ENCODE measurements around the gene OBP2B.

DNA sequence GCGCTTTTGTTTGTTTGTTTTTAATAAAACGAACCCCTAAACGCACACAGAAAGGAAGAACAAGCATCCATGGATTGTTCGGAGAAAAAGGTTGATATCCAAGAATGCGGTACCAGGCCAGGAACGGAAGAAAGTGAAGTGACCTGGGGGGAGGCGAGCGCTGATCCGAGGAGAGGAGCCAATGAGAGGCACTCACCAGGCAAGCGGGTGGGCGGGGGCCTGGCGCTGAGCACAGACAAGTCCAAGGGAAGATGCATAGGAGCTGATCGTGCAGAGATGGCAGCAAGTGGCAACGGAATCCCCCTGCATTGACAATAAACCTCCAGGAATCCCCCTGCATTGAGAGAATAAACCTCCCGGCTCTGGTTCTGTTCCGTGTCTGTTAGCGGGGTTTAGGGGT, 8.4 kb downstream of the OBP2B start:
- TF ChIP-seq POLR2AphosphoS5 (IDR thresholded peaks at IDR 0.05; ENCODE audit: borderline replicate concordance, low read depth, low read length), result no peak
- TF ChIP-seq EZH2 (IDR thresholded peaks at IDR 0.05), result no peak
